ENCODE data around the gene GRID2.

Gene GRID2

DNA sequence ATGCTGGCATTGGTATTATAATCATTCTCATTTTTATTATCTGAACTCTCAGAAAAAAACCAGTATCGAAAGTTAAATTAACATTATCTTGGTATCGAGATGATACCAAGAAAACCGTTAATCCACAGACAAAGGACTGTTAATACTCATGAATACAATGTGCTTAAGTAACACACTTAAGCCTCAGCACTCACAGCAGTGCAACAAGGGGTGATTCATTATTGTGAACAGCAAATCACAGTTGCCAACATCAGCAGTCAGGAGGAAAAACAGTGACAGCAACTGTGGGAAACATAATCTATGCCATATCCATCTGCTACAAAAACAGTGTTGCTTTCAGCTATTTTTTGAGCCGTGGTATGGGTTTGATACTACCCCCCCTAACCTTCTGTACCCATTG, 1313.8 kb downstream of the GRID2 start:
- no peak overlapping the region for H4K8ac ChIP-seq (ENCODE audit: low read depth, low read length)
- no peak overlapping the region for H4K12ac ChIP-seq (ENCODE audit: low read depth, low read length)
- H3K18ac ChIP-seq (ENCODE audit: low read length), result no peak overlapping the region
- H2BK12ac ChIP-seq (ENCODE audit: low read length), result no peak overlapping the region
- no peak overlapping the region for H3K4me2 ChIP-seq (ENCODE audit: low read length)
- WGBS (ENCODE audit: extremely low coverage, insufficient coverage, insufficient read length), result no CpG with 5 or more reads among the region's 4 CpGs
- no peak overlapping the region for H3K23ac ChIP-seq (ENCODE audit: low read length)
- no peak overlapping the region for H3K4ac ChIP-seq (ENCODE audit: low read depth, low read length)
- H3K4me3 ChIP-seq (ENCODE audit: low read depth, low read length), result no peak overlapping the region
- H2BK5ac ChIP-seq (ENCODE audit: low read depth, low read length, poor library complexity), result no peak overlapping the region
- H2AFZ ChIP-seq (ENCODE audit: insufficient read depth, low read length, poor library complexity), result no peak overlapping the region
- no peak overlapping the region for H3K14ac ChIP-seq (ENCODE audit: low read length)
- H3K9ac ChIP-seq (ENCODE audit: low read length), result no peak overlapping the region
- no peaks in the 10 kb centered on the region for H3K27me3 ChIP-seq (ENCODE audit: insufficient read depth, low read length)
- H3K9me3 ChIP-seq (ENCODE audit: insufficient read depth, low read depth, low read length), result no peaks in the 10 kb centered on the region
- no peaks in the 10 kb centered on the region for H3K4me1 ChIP-seq (ENCODE audit: control insufficient read depth in 1 of 2, insufficient read depth in 2 of 2, low read length in 2 of 2)
- no peaks in the 10 kb centered on the region for H3K79me2 ChIP-seq (ENCODE audit: control insufficient read depth, insufficient read depth, low read length, poor library complexity)
- H3K27ac ChIP-seq (ENCODE audit: low read depth, low read length), result no peak overlapping the region
- DNase-seq, result no peak
- H3K36me3 ChIP-seq (ENCODE audit: control insufficient read depth in 1 of 2, insufficient read depth in 2 of 2, low read length in 2 of 2), result no peaks in the 10 kb centered on the region
- H4K91ac ChIP-seq (ENCODE audit: low read depth, low read length), result no peak overlapping the region
- H2AK5ac ChIP-seq (ENCODE audit: low read length), result no peak overlapping the region
- no peaks in the 10 kb centered on the region for H3K79me1 ChIP-seq (ENCODE audit: low read length)
- H2BK120ac ChIP-seq (ENCODE audit: insufficient read depth, low read length, poor library complexity), result no peak overlapping the region

DNA sequence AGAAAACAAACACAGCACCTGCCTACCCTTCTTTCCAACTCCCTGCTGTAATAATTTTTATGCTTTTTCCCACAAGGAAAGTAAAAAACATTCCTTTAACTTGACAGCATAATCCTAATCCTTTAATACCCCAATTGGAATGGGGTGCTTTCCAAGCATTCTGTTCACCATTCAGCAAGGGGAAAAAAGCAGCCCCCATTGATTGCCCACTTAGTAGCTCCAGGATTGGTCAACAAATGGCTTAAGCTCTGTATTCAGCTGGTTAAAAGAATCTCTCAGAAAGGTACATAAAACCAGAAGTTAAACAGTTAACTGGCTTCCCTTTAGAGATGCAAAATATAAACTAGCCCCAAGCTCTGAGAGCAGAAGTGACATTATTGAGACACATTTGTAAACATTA, 1330.0 kb downstream of the GRID2 start:
- H3K18ac ChIP-seq (ENCODE audit: low read length), result no peak overlapping the region
- H3K23ac ChIP-seq (ENCODE audit: low read length), result no peak overlapping the region
- no peak overlapping the region for H2BK12ac ChIP-seq (ENCODE audit: low read length)
- H2BK120ac ChIP-seq (ENCODE audit: insufficient read depth, low read length, poor library complexity), result no peak overlapping the region
- no peak overlapping the region for H4K8ac ChIP-seq (ENCODE audit: low read depth, low read length)
- H2AK5ac ChIP-seq (ENCODE audit: low read length), result no peak overlapping the region
- H3K4ac ChIP-seq (ENCODE audit: low read depth, low read length), result no peak overlapping the region
- no peak overlapping the region for H2BK5ac ChIP-seq (ENCODE audit: low read depth, low read length, poor library complexity)
- H3K4me2 ChIP-seq (ENCODE audit: low read length), result no peak overlapping the region
- no peaks in the 10 kb centered on the region for H3K9me3 ChIP-seq (ENCODE audit: insufficient read depth, low read depth, low read length)
- no peaks in the 10 kb centered on the region for H3K27me3 ChIP-seq (ENCODE audit: insufficient read depth, low read length)
- H3K79me2 ChIP-seq (ENCODE audit: control insufficient read depth, insufficient read depth, low read length, poor library complexity), result no peaks in the 10 kb centered on the region
- no peak overlapping the region for H3K14ac ChIP-seq (ENCODE audit: low read length)
- H3K9ac ChIP-seq (ENCODE audit: low read length), result no peak overlapping the region
- H3K79me1 ChIP-seq (ENCODE audit: low read length), result no peaks in the 10 kb centered on the region
- H2AFZ ChIP-seq (ENCODE audit: insufficient read depth, low read length, poor library complexity), result no peak overlapping the region
- H3K4me1 ChIP-seq (ENCODE audit: control insufficient read depth in 1 of 2, insufficient read depth in 2 of 2, low read length in 2 of 2), result no peaks in the 10 kb centered on the region
- H4K91ac ChIP-seq (ENCODE audit: low read depth, low read length), result no peak overlapping the region
- no peak overlapping the region for H3K27ac ChIP-seq (ENCODE audit: low read depth, low read length)
- no peak for DNase-seq
- no peak overlapping the region for H4K12ac ChIP-seq (ENCODE audit: low read depth, low read length)
- H3K36me3 ChIP-seq (ENCODE audit: control insufficient read depth in 1 of 2, insufficient read depth in 2 of 2, low read length in 2 of 2), result no peaks in the 10 kb centered on the region
- no peak overlapping the region for H3K4me3 ChIP-seq (ENCODE audit: low read depth, low read length)

DNA sequence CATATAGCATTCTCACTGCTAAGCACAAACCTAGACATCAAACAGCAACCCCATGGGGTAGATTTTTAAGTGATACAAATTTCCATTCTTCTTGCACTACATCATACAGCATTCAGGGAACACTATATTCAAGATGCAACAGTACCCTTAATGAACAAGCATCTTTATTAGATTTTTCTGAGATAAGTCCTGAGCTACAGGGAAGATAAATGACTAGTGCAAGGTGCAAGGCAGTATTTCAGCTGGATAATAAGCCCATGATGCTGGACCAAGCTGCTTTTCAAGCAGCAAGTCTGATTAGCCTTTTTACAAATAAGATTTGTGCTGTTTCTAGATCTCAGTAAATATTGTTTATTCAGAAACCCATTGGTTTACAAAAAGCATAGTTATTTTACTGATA, 1332.2 kb downstream of the GRID2 start:
- DNase-seq, result no peak
- Histone ChIP-seq H4K8ac (ENCODE audit: low read depth, low read length) (no peak overlapping the region), H3K27me3 (ENCODE audit: insufficient read depth, low read length) (no peaks in the 10 kb centered on the region)

DNA sequence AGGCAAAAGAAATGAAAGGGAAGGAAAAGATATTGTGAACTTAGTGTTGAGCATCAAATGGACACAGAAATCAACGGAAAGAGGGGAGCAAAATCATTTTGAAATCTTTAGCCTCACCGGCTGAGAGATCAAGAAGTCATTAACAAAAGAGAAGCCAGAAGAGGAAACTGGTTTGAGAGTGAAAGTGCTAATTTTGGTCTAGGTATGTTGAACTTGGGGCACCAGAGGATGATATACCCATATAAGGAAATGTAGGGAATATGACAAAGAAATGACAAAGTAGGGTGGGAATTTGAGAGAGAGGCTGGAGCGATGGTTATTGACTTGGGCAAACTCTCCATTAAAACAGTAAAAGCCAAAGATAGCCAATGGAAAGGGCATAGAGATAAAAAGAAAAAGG, 1341.4 kb downstream of the GRID2 start:
- no peak overlapping the region for H3K4ac ChIP-seq (ENCODE audit: low read depth, low read length)
- no peaks in the 10 kb centered on the region for H3K4me1 ChIP-seq (ENCODE audit: control insufficient read depth in 1 of 2, insufficient read depth in 2 of 2, low read length in 2 of 2)
- no peak overlapping the region for H4K8ac ChIP-seq (ENCODE audit: low read depth, low read length)
- no CpG with 5 or more reads among the region's 3 CpGs for WGBS (ENCODE audit: extremely low coverage, insufficient coverage, insufficient read length)
- DNase-seq, result no peak
- H2BK120ac ChIP-seq (ENCODE audit: insufficient read depth, low read length, poor library complexity), result no peak overlapping the region
- no peak overlapping the region for H3K23ac ChIP-seq (ENCODE audit: low read length)
- no peaks in the 10 kb centered on the region for H3K27me3 ChIP-seq (ENCODE audit: insufficient read depth, low read length)
- no peaks in the 10 kb centered on the region for H3K79me2 ChIP-seq (ENCODE audit: control insufficient read depth, insufficient read depth, low read length, poor library complexity)
- no peak overlapping the region for H3K18ac ChIP-seq (ENCODE audit: low read length)
- H2BK5ac ChIP-seq (ENCODE audit: low read depth, low read length, poor library complexity), result no peak overlapping the region
- no peak overlapping the region for H2AK5ac ChIP-seq (ENCODE audit: low read length)
- no peak overlapping the region for H3K4me3 ChIP-seq (ENCODE audit: low read depth, low read length)
- H4K12ac ChIP-seq (ENCODE audit: low read depth, low read length), result no peak overlapping the region
- H3K9ac ChIP-seq (ENCODE audit: low read length), result no peak overlapping the region
- no peak overlapping the region for H2BK12ac ChIP-seq (ENCODE audit: low read length)
- no peaks in the 10 kb centered on the region for H3K9me3 ChIP-seq (ENCODE audit: insufficient read depth, low read depth, low read length)
- no peak overlapping the region for H3K14ac ChIP-seq (ENCODE audit: low read length)
- no peak overlapping the region for H3K4me2 ChIP-seq (ENCODE audit: low read length)
- H4K91ac ChIP-seq (ENCODE audit: low read depth, low read length), result no peak overlapping the region
- H3K79me1 ChIP-seq (ENCODE audit: low read length), result no peaks in the 10 kb centered on the region
- no peak overlapping the region for H3K27ac ChIP-seq (ENCODE audit: low read depth, low read length)
- no peaks in the 10 kb centered on the region for H3K36me3 ChIP-seq (ENCODE audit: control insufficient read depth in 1 of 2, insufficient read depth in 2 of 2, low read length in 2 of 2)
- H2AFZ ChIP-seq (ENCODE audit: insufficient read depth, low read length, poor library complexity), result no peak overlapping the region

More for the DNA sequence above, 1332.2 kb downstream of the GRID2 start:
- H3K18ac ChIP-seq (ENCODE audit: low read length), result no peak overlapping the region
- no peak overlapping the region for H2BK12ac ChIP-seq (ENCODE audit: low read length)
- H4K91ac ChIP-seq (ENCODE audit: low read depth, low read length), result no peak overlapping the region
- no peak overlapping the region for H2AK5ac ChIP-seq (ENCODE audit: low read length)
- H3K14ac ChIP-seq (ENCODE audit: low read length), result no peak overlapping the region
- no peak overlapping the region for H3K9ac ChIP-seq (ENCODE audit: low read length)
- H3K36me3 ChIP-seq (ENCODE audit: control insufficient read depth in 1 of 2, insufficient read depth in 2 of 2, low read length in 2 of 2), result no peaks in the 10 kb centered on the region
- no peak overlapping the region for H3K27ac ChIP-seq (ENCODE audit: low read depth, low read length)
- H2AFZ ChIP-seq (ENCODE audit: insufficient read depth, low read length, poor library complexity), result no peak overlapping the region
- H3K23ac ChIP-seq (ENCODE audit: low read length), result no peak overlapping the region
- H3K79me2 ChIP-seq (ENCODE audit: control insufficient read depth, insufficient read depth, low read length, poor library complexity), result no peaks in the 10 kb centered on the region
- no peak overlapping the region for H3K4ac ChIP-seq (ENCODE audit: low read depth, low read length)
- H3K4me3 ChIP-seq (ENCODE audit: low read depth, low read length), result no peak overlapping the region
- H2BK120ac ChIP-seq (ENCODE audit: insufficient read depth, low read length, poor library complexity), result no peak overlapping the region
- H3K9me3 ChIP-seq (ENCODE audit: insufficient read depth, low read depth, low read length), result no peaks in the 10 kb centered on the region
- H4K12ac ChIP-seq (ENCODE audit: low read depth, low read length), result no peak overlapping the region
- no peaks in the 10 kb centered on the region for H3K4me1 ChIP-seq (ENCODE audit: control insufficient read depth in 1 of 2, insufficient read depth in 2 of 2, low read length in 2 of 2)
- H3K4me2 ChIP-seq (ENCODE audit: low read length), result no peak overlapping the region
- no peaks in the 10 kb centered on the region for H3K79me1 ChIP-seq (ENCODE audit: low read length)
- H2BK5ac ChIP-seq (ENCODE audit: low read depth, low read length, poor library complexity), result no peak overlapping the region

Measured in trophoblast cell (in vitro differentiated cells and primary cell).